Fibroblast of skin of left quadriceps (primary cell): Measurements from ENCODE around the gene ASB15.

Experiments
- DNase-seq, 2 experiments: peaks; one replicate each; pipeline ENCODE4 v3.0.0-alpha.2; 2013; ENCODE audit warnings: low read depth in 2 of 2

ASB15 gene

DNA sequence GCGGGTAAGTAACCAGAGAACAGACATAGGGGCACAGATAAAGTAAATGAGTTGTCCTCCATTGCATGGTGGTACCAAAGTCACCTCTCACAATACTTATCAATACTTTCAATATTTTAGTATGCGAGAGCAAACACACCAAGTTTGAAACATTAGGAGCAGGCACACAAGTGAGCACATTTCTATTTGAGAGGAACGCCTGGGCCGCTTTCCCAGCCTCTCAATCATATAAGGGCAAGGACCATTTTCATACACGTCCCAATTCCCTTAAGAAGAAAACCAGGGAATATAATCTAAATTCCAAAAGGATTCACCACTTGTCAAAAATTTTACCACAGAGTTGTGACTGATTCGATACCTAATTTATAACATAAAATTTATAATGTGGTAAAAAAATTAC lies 61.6 kb downstream of the ASB15 start:
- no peak for DNase-seq

DNA sequence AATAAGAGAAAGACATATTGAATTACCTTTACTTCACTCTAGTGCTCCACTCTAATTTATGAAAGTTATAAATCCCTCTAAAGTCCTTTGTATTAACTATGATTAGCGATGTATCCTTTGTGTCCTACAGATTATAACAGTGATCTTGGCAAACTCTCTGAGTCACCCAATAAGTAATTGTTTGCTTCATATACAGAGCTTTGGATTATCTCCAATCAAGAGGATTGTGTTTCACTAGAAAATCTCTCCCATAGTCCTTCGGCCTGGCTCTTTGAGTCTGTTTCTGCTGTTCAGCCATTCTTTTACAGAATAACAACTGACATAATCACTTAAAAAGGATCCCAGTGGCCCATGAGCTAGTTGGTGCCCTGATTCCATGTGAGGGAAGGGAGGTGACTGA lies 63.5 kb downstream of the ASB15 start:
- no peak for DNase-seq

DNA sequence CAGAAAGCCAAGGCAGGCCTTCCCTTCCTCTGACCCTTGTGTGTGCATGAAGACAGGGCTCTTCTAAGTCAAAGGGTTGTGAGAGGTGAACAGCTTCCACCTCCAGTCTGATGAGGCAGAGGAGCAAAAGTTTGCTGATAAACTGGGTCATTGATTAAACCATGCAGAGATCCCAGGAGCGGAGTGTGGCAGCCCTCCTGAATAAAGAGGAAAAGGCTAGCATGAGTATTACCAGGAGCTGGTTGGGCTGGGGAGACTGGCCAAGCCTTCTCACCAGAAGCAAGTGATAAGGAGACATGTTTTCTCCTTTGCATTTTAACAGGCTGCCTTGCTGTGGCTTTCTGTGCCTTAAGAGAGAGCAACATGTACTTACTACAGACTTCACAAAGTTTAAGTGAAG lies 64.3 kb downstream of the ASB15 start:
- no peak for DNase-seq

DNA sequence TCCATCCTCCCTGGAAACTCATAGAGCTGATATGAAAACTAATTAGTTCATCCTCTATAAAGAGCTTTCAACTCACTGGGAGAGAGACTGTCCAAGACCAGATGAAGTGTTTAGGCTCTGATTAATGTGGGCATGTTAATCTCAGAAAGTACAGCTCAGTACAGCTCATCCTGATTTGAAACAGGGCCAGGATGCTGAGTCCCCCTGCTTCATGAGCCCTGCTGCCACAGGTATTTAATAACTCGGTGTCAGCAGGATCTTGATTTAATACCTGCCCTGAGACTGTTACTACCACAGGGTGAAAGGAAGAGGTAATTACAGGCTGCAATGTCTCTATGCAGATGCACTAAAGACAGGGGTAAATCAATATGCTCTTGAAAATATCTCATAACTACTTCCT lies 64.9 kb downstream of the ASB15 start:
- no peak for DNase-seq

DNA sequence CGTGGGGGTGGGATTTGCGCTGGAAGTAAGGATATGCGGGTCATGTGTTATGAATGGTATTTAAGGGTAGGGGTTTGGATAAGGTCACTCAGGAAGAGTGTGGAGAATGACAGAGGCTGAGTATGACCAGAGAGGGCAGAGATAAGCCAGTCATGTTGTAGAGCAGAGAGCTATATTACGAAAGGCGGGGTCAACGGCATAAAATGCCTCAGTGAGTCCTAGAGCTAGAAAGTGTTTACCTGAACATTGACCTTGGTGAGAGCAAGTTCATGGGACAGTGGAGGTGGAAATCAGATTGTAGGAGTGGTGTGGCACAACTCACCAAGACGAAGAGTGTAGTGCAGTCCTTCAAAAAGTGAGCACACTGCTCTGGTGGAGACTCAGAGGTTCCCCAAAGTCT lies 67.9 kb downstream of the ASB15 start:
- DNase-seq: no peak

DNA sequence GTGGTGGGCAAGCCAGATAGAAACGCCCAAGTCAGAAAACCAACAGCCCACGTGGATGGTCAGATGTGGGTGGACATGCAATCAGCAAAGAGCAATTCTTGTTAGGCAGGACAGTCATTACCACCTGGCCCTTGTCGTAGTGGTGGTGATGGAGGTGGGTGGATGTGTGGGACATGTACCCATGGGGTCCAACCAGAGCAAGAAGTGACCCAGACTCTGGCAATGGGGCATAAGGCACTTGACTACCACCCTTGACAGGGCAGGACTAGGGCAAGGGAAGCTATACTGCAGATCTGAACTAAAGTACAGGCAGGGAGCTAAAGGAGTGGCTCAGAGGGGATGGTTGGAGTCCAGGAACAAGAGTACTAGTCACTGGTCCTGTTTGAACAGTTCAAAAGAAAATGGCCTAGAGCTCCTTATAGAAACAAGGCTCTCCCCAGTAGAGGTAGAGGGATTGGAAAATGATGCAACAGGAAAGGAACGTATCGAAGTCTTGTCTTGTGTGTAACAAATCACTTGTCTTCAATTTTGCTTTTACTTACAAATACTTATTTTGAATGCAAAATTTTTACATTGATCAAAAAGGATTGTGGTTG lies 71.6 kb downstream of the ASB15 start:
- no peak for DNase-seq

DNA sequence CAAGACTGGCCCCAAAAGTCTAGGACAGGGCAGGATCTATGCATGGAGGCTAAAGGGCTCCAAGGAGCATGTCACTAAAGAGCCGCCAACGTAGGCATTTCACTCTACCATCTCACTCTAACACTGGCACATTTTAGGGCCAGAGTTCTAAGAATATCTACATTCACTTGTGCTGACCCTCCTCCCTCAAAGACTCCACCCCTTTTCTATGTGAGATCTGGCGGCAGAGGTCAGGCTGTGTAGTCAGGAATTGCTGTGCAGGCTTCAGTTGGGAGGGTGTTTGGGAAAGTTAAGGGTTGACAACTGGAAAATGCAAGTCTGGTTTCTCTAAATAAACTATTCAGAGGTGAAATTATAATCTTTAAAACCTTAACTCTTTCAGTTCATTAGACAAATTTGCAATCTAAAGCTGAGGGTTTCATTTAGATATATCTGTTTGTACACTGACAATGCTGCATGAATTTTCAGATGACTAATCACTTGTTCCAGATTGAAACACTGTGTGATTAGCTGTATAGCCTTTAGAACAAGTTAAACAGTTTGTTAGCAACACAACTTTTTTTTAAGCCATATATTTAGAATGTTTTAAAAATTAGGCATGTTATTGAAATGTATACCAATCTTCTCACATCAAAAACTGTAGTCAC lies 72.3 kb downstream of the ASB15 start:
- DNase-seq: no peak

DNA sequence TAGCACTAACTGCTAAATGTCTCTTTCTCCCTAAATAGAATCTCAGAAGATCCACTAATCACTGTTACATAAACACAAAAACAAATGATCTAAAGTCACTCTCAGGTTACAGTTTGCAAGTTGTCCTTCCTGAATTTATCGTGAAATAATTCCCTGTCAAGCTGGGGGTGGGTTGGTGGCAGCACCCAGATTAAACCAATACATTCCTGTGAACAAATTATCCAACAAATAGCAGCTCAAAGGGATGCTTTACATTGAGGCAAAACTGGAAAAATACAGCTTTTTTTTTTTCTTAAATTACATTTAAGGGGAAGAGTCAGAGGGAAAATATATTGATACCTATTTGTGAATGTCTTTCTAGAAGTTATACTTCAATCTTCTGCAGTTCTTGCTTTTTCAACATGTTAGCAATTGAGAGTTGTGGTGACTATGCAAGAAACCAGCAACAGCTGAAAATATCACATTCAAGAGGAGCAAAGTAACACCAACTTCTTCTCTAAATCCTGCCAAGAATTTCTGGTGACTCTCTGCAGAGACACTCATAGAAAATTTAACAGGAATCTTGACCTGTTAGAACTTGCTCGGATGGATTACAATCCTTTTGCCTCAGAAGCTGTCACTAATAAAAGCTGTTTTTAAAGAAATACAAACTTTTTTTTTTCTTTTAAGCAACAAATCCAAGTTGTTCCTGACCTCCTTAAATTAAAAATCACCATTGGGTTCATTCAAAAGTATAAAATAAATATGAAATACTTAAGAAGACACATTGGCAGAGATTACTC lies 73.0 kb downstream of the ASB15 start:
- no peak for DNase-seq

DNA sequence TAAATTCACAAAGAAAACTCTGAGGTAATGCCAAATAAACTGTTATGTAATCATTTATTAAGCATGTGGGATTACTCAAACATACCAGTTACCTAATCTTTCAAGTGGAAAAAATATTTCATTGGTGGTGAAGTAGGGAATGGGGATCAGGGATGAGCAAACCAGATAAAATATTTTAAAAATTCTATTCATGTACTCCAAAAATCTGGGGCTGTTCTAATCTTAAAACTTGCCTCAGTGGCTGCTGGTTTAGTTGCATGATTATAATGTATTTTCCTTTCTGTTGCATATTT lies 73.5 kb downstream of the ASB15 start:
- peak; percentile 19 to 27 for DNase-seq

DNA sequence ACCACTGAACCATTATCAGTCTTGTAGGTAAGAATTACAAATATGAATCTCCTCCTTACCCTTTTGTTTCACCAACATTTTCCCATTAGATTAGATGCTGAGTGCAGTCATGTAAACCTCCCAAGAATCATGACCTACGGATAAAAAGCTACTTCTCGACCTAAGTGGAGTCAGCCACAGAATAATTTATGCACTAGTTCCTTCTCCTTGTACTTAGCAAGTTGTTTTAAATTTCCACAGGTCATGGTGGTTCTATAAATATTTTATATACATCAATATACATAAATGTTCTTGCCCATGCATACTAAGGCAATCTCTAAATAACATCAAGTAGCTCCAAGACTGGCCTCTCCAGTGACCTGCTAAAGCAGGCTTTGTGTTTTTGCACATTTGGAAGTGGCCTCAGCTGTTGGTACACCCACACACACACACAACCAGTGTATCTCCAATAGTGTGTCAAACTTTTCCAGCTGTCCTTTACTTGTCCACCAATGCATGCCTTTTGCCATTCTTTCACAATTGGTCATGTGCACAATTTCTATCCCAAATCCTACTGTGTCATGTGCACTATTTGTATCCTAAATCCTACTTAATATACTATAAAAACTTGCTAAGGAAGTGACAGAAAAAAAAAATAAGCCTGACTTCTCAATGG lies 75.6 kb downstream of the ASB15 start:
- DNase-seq: no peak

DNA sequence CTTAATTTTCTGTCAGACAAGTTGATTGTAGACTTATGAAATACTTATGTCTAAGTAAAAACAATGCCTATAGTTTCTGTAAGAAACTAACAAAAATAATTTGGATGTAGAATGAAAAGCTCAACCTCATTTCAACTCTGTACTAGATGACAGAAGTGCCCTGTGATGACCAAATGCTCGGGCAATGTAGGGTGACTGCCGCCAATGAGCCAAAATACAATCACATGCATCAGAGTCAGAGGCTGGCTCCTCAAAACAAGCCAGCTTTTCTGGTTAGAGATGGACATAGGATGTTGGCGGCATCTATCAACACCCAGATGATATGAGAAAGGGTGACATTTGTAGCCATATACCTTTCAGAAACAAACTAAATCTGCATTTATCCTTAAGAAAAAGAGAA lies 78.0 kb downstream of the ASB15 start:
- no peak for DNase-seq

DNA sequence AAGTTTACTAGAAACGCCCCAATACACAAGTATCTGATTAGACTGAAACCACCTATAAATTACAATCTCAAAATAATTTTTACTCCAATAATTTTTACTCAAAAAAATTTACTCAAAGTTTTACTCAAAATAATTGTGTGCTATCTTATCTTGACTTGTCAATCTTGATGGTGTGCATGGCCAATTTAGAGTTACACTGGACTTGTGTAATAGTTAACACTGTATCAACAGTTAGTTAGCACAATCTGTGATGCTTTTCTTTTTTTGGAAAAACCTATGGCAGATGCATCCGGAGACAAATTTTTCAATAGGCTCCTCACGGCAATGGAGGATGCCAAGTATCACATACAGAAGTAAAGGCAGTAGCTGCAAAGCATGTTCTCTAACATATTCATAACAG lies 79.0 kb downstream of the ASB15 start:
- DNase-seq: no peak

DNA sequence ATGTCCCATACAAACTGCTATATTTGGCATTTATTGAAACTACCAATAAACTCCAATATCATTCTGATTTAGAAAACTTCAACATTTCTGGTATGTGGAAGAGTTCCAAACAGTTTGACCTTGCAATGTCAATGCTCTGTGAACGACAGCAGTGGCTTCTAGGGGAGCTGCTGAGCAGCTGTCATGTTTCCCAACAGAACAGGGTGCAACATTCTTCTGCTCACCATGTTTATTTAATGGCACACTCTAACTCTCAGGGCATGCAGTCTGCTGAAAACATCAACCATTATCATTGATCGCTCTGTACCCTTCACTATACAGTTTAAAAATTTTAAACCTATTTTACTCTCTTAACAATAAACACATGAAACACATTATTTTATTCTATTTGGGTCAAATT lies 79.9 kb downstream of the ASB15 start:
- DNase-seq: no peak

DNA sequence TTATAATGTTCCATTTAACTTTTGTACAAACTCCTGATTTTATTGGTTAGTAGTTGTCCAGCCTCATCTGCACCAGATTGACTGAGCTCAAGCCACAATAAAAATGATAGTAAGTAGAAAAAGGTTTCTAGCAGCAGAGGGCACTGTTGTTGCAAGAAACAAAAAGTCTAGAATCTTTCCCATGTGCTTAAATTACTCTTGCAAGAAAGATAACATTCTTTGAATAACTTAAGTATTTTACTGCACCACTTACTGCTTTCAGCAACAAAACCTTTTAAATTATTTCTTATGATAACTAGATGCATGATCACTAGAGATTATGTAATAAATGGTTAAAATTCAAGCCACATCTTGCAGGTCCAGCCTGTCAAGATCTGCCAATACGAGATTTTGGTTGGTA lies 81.1 kb downstream of the ASB15 start:
- DNase-seq: peak; percentile 45 to 49

DNA sequence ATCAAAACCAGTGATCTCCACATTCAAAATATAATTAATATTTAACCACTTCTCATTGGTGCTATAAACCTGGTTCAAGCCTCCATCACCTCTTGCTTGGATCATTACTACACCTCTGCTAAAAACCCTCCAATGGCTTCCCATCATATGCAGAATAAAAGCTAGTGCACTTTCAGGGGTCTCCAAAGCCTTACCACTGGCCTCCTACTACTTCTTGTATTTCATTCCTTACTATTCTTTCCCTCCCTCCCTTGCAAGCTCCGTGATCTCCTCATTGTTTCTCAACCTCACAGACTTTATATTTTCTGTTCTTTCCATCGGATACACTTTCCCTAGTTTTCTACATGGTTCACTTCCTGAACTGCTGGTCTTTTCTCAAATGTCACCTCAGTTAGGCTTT lies 85.5 kb downstream of the ASB15 start:
- no peak for DNase-seq

DNA sequence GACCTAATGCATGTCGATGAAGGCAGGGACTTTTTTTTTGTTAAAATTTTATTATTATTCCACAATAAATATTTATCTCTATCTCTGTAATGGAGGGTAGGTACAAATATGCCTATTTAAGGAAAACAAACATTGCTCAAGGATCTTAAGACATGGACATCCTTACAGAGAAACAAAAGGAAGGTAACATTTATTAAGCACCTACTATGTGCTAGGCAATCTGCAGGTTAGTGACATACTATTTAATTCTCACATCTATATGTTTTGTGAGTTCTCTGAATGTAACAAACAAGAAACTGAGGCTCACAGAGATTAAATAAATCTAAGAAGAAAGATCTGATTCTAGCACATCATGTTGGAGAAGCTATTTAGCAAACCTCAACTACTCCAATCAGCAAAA lies 86.1 kb downstream of the ASB15 start:
- no peak for DNase-seq
